Mammary microvascular endothelial cell (primary cell): Measurements from ENCODE around the gene SSX2. TPM values are rescaled to one million over a fixed set of nuclear protein-coding genes. Genes with fewer than 3 reads are reported as not detected.

Source experiments
- total RNA-seq: library from RNA; depleted of rRNA; stranded (reverse); fragments of >200 nt; gene quantifications from 2 replicates; pipeline ENCODE4 v1.2.3, GENCODE V29; 2015

SSX2 gene, protein sequence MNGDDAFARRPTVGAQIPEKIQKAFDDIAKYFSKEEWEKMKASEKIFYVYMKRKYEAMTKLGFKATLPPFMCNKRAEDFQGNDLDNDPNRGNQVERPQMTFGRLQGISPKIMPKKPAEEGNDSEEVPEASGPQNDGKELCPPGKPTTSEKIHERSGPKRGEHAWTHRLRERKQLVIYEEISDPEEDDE
- total RNA-seq = not detected in 2 replicates

DNA sequence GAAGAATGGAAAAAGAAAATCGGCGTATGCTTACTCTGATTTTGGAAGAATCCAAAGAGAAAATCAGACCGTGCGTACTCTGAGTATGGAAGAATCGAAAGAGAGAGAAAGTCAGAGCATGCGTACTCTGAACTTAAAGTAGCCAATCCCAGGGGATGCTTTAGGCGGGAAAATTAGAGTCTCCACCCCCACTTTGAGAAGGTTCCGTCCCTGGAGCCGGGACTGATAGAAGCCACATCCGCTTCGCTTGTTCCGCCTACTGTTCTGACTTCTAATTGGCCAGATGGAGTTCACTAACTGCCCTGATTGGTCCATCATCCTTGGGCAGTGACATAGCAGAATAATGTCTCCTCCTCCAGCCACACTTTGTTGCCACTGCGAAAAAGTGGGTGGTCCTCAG is at the start of gene SSX2:
TSS of gene SSX2 (minus strand) at position 101 of the 400 bp plus-strand sequence. CDS start 1,429 bp downstream, outside the sequence.

GRCh38 chrX:52750952-52751351 is 44.0 kb upstream of the SSX2 start, which contains the start of gene SSX2B:
TSS of gene SSX2B (plus strand) at chrX:52751252. CDS start at chrX:52752681, 1,429 bp downstream.

GRCh38 chrX:52654800-52655199 is 52.2 kb downstream of the SSX2 start, which contains the start of gene SSX7:
TSS of gene SSX7 (minus strand) at chrX:52654900. CDS start at chrX:52653472, 1,428 bp downstream.

Other genes with a start within 250 kb of the SSX2 start
- gene XAGE1A, start 211.4 kb downstream of the SSX2 start, total RNA-seq = not detected in 2 replicates
- not detected in 2 replicates for gene XAGE1B, start 190.1 kb downstream of the SSX2 start, total RNA-seq
- not detected in 2 replicates for gene SSX7, start 52.3 kb downstream of the SSX2 start, total RNA-seq
- not detected in 2 replicates for gene SSX2B, start 44.1 kb upstream of the SSX2 start, total RNA-seq
- not detected in 2 replicates for gene SPANXN5, start 90.2 kb upstream of the SSX2 start, total RNA-seq
- not detected in 2 replicates for gene XAGE5, start 104.1 kb upstream of the SSX2 start, total RNA-seq
- gene XAGE3, start 160.9 kb upstream of the SSX2 start, total RNA-seq = not detected in 2 replicates
- gene FAM156B, start 190.2 kb upstream of the SSX2 start, total RNA-seq = 3.5 and 9.1 TPM in 2 replicates